Measurements from ENCODE around the gene MRPL4. TPM values are rescaled to one million over a fixed set of nuclear protein-coding genes. Genes with fewer than 3 reads are reported as not detected.

The MRPL4 gene
- total and polyA plus RNA-seq, 2 of the 13 experiments (the other 11 are each of a cell fraction or from before 2014, with no cell fraction given): 40.6 to 42.5 TPM

GRCh38 chr19:10206226-10206885, 45.7 kb upstream of the MRPL4 start (continued):
- no peak for TF ChIP-seq ZNF407 (CRISPR knock-in tag; IDR thresholded peaks at IDR 0.05; ENCODE audit: not compliant biosample characterization)
- no peak for TF ChIP-seq JDP2 (CRISPR knock-in tag; IDR thresholded peaks at IDR 0.05; ENCODE audit: borderline replicate concordance)
- no peak for TF ChIP-seq ZNF652 (CRISPR knock-in tag; IDR thresholded peaks at IDR 0.05; ENCODE audit: borderline replicate concordance, low read depth)
- TF ChIP-seq LBX2 (CRISPR knock-in tag; IDR thresholded peaks at IDR 0.05; ENCODE audit: borderline replicate concordance): no peak
- no peak; the same call in 1 of the 2 replicates for TF ChIP-seq KAT8 (CRISPR knock-in tag; IDR thresholded peaks at IDR 0.05)
- TF ChIP-seq TBP (CRISPR knock-in tag; IDR thresholded peaks at IDR 0.05): no peak
- no peak for TF ChIP-seq IKZF4 (CRISPR knock-in tag; IDR thresholded peaks at IDR 0.05; ENCODE audit: borderline replicate concordance, low read depth, not compliant biosample characterization)
- TF ChIP-seq NPAS2 (CRISPR knock-in tag; IDR thresholded peaks at IDR 0.05; ENCODE audit: borderline replicate concordance): no peak
- no peak for TF ChIP-seq RFX3 (CRISPR knock-in tag; IDR thresholded peaks at IDR 0.05)
- no peak for TF ChIP-seq HDAC1 (CRISPR knock-in tag; IDR thresholded peaks at IDR 0.05)
- TF ChIP-seq GMEB2 (CRISPR knock-in tag; IDR thresholded peaks at IDR 0.05; ENCODE audit: low read depth): no peak
- TF ChIP-seq ZNF180 (CRISPR knock-in tag; IDR thresholded peaks at IDR 0.05; ENCODE audit: borderline replicate concordance, low read depth): no peak
- TF ChIP-seq ZSCAN20 (CRISPR knock-in tag; IDR thresholded peaks at IDR 0.05; ENCODE audit: borderline replicate concordance): no peak
- TF ChIP-seq BORCS8-MEF2B (CRISPR knock-in tag; IDR thresholded peaks at IDR 0.05): peak; percentile 40; the same call in 1 of the 2 replicates
- TF ChIP-seq NR0B2 (CRISPR knock-in tag; IDR thresholded peaks at IDR 0.05): no peak
- TF ChIP-seq MXD1 (CRISPR knock-in tag; IDR thresholded peaks at IDR 0.05): peak; percentile 47; the same call in 1 of the 2 replicates
- 0 out of 2 replicates have a peak, but pooled peaks have one; percentile 12 for TF ChIP-seq BCL6 (CRISPR knock-in tag; IDR thresholded peaks at IDR 0.05)
- TF ChIP-seq GTF3A (CRISPR knock-in tag; conservative IDR thresholded peaks at IDR 0.05): no peak

All from HepG2 (cell line).